HG02870 (cell line): ENCODE measurements around the gene ZC3H12D.
"Not testable (repeated sequence)": the region's sequence is repeated elsewhere in the genome, so short reads cannot be mapped to it uniquely, and the experiment has no call there.

Source experiments
- ATAC-seq: cut with Tn5 transposase; IDR thresholded peaks from one replicate; pipeline ENCODE4 v1.9.1; 2021; ENCODE audit warnings: mild to moderate bottlenecking, moderate library complexity; ENCODE audit not compliant: unreplicated experiment

The ZC3H12D gene

GRCh38 chr6:149483849-149484655 is 762 bp downstream of the ZC3H12D start:
- ATAC-seq, result no peak

GRCh38 chr6:149483334-149483725 is 1.5 kb downstream of the ZC3H12D start:
- no peak for ATAC-seq

- no peak for ATAC-seq
Measured at GRCh38 chr6:149482545-149483333, 2.1 kb downstream of the ZC3H12D start.

- no peak for ATAC-seq
Measured at GRCh38 chr6:149480502-149481280, 4.1 kb downstream of the ZC3H12D start.

- ATAC-seq, result no peak
Measured at GRCh38 chr6:149478631-149479314, 6.0 kb downstream of the ZC3H12D start.

GRCh38 chr6:149477544-149477943 is 7.3 kb downstream of the ZC3H12D start:
- no peak for ATAC-seq

- no peak for ATAC-seq
Measured at GRCh38 chr6:149476789-149477455, 7.9 kb downstream of the ZC3H12D start.

GRCh38 chr6:149474108-149474935 is 10.5 kb downstream of the ZC3H12D start:
- no peak for ATAC-seq

GRCh38 chr6:149473080-149474052 is 11.4 kb downstream of the ZC3H12D start:
- no peak for ATAC-seq

GRCh38 chr6:149472241-149472640 is 12.6 kb downstream of the ZC3H12D start:
- no peak for ATAC-seq

- peak; percentile 46 for ATAC-seq
Measured at GRCh38 chr6:149471801-149472200, 13.0 kb downstream of the ZC3H12D start.

GRCh38 chr6:149470948-149471347 is 13.9 kb downstream of the ZC3H12D start:
- ATAC-seq, result no peak

- peak; percentile 0 for ATAC-seq
Measured at GRCh38 chr6:149468179-149468578, 16.6 kb downstream of the ZC3H12D start.

- ATAC-seq, result no peak
Measured at GRCh38 chr6:149467265-149467664, 17.5 kb downstream of the ZC3H12D start.

- no peak for ATAC-seq
Measured at GRCh38 chr6:149464411-149464810, 20.4 kb downstream of the ZC3H12D start.

- ATAC-seq, result no peak
Measured at GRCh38 chr6:149463781-149464180, 21.0 kb downstream of the ZC3H12D start.

- ATAC-seq, result not testable (repeated sequence)
Measured at GRCh38 chr6:149462712-149463111, 22.1 kb downstream of the ZC3H12D start.

GRCh38 chr6:149461670-149462069 is 23.1 kb downstream of the ZC3H12D start:
- no peak for ATAC-seq
